K562 treated with DMSO at 1 percent for 24 hours (cell line): Measurements from ENCODE around the gene YES1. TPM values are rescaled to one million over a fixed set of nuclear protein-coding genes. Genes with fewer than 3 reads are reported as not detected.

Experiments used
- total RNA-seq: library from RNA; unstranded; fragments of 300-600 nt; gene quantifications from 2 replicates; pipeline ENCODE4 v1.2.3, GENCODE V29; 2022; ENCODE audit warnings: low read depth; ENCODE audit not compliant: insufficient read depth

The YES1 gene
- 21.4 and 22.2 TPM in 2 replicates for total RNA-seq

GRCh38 chr18:811892-812375, at the start of gene YES1:
Gene YES1 (minus strand): TSS chr18:812242. CDS start chr18:756827, 55,415 bp downstream.

GRCh38 chr18:712401-713134, 99.5 kb downstream of the YES1 start, which contains the start of gene ENOSF1:
Gene ENOSF1 (minus strand): TSS chr18:712630. CDS start chr18:712587, 43 bp downstream.

Other genes starting within 250 kb of the YES1 start
- 0.36 TPM in 1 of 2 replicates, not detected in the other for gene CETN1, start 231.9 kb downstream of the YES1 start, total RNA-seq
- gene CLUL1, start 215.3 kb downstream of the YES1 start, total RNA-seq = 0.38 and 1.3 TPM in 2 replicates
- gene TYMS, start 154.6 kb downstream of the YES1 start, total RNA-seq = 227 and 234 TPM in 2 replicates
- gene ENOSF1, start 99.6 kb downstream of the YES1 start, total RNA-seq = 29.1 and 32.1 TPM in 2 replicates
- gene ADCYAP1, start 92.6 kb upstream of the YES1 start, total RNA-seq = not detected in 2 replicates